GM19023 (cell line): ENCODE data around the gene EEF1AKMT2.

Experiments
- ATAC-seq: cut with Tn5 transposase; IDR thresholded peaks from one replicate; pipeline ENCODE4 v1.9.1; 2021; ENCODE audit warnings: mild to moderate bottlenecking, moderate library complexity; ENCODE audit not compliant: unreplicated experiment

EEF1AKMT2 gene

DNA sequence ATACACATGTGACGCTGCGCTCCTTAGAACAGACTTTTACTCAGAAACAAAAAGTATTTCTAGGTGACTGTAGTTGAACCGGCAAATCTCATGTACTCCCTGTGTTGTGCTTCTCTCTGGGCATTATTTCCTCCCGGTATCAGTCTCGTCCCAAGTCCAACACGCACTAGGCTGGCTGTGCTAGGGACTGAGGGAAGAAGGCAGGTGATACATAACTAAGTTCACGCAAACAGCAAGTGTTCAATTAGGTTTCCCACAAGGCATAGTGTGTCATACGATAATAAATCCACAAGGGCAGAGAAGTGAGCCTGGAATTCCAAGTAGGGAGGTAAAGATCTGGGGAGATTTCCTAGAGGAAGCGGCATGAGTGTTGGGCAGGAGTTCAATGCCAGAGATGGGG, 67.9 kb downstream of the EEF1AKMT2 start:
- ATAC-seq: no peak

GRCh38 chr10:124722798-124723783, 68.6 kb downstream of the EEF1AKMT2 start:
- ATAC-seq: peak; percentile 66

DNA sequence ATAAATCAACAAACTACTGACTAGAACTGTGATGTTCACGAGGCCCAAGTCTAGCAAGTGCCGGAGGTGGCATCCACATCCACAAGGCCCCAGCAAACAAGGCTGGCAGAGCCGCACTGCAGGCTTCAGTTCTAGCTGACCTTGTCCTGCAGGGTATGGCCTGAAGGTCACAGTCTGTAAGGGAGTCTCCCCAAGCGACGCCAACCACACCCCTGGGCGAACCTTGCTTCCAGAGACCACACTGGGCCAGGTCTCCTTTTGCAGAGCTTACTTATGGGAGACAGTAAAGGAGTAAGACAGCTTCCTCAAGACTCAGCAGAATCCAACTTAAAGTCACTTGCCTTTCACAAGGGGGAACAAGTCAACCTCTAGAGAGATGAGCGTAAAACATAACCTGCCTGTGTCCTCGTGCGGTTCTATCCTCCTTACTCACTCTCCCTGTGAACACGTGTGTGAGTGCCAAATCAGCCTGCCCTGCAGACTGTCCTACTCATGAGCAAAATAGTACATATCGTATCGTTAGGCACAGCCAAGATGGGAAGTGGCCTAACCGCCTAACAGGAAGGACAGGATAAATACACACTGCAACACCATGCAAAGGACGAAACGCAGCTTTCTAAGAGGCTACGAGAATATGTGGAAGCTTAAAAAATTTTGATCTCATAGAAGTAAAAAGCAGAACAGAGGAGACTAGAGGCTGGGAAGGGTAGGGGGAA, 70.2 kb downstream of the EEF1AKMT2 start:
- no peak for ATAC-seq

DNA sequence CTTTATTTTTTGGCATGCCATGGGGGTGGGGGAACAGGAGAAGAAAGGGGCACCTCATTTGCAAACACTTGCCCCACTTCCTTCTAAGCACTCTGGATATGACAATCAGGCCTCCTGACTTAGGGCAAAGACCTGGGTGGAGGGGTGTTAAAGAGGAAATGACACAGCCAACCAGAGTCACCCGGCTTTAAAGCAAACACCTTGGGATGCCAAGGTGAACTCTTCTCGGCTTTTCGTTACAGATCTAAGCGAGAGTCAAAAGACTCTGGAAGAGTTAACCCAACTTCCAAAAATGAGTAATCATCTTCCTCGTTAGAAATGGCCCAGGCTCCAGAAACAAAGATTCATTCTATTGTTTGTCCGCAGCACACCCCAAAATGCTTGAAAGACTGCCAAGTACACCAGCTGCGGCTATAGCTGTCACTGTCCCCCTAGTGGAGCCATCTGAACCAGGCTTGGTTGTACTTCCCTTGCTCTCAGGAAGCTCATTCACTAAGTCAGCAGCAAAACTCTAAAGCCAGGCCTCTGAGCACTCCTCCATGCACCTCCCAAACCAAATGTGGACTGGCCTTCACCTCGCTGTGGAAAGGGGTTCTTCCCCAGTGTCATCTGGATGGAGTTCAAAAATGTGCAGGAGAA, 72.4 kb downstream of the EEF1AKMT2 start:
- ATAC-seq: peak; percentile 45

- peak; percentile 47 for ATAC-seq
Measured at GRCh38 chr10:124717911-124718741, 73.6 kb downstream of the EEF1AKMT2 start.

- no peak for ATAC-seq
Measured at GRCh38 chr10:124717041-124717757, 74.5 kb downstream of the EEF1AKMT2 start.

- ATAC-seq: no peak
Measured at GRCh38 chr10:124716369-124716768, 75.3 kb downstream of the EEF1AKMT2 start.

- no peak for ATAC-seq
Measured at GRCh38 chr10:124715439-124715838, 76.2 kb downstream of the EEF1AKMT2 start.

DNA sequence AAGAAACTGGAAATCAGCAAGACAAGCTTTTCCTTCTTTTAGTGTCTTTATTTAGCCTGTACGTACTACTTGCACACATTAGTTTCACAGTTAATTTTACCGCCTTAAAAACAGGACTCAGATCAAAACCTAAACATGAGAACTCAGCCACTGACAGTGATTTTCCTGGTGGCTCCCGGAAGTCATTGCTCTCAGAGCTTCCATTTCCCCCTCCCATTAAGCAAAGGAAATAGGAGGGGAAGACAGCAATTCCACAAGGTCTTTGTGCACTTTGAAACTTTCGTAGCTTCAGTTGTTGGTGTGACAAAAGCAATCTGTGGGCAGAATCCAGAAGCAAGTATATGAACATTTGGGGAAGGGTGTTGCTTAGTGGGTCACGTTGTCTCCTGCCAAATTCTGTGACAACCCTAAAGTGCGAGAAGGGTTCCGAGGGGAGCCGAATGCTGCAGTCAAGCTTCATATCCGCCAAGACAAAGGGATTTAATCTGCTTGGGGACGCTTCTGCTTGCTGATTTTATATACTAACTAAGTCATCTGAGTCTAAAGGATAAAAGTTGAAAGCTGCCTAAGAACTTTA, 77.9 kb downstream of the EEF1AKMT2 start:
- ATAC-seq: no peak

- ATAC-seq: no peak
Measured at GRCh38 chr10:124712704-124713407, 78.8 kb downstream of the EEF1AKMT2 start.

DNA sequence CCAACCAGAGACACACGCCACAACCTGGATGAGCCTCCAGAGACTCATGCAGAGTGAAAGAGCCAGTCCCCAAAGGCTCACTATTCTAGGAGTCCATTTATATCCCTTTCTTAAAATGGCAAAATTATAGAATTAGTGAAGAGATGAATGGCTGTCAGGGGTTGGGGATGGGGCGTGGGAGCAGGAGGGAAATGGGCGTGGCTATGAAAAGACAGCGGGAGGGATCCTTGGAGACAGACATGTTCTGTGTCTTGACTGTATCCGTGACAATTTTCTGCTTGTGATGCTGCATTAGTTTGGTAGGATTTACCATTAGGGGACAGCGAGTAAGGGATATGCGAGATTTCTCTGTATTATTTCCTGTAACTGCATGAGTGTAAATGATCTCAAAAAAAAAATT, 80.5 kb downstream of the EEF1AKMT2 start:
- no peak for ATAC-seq

DNA sequence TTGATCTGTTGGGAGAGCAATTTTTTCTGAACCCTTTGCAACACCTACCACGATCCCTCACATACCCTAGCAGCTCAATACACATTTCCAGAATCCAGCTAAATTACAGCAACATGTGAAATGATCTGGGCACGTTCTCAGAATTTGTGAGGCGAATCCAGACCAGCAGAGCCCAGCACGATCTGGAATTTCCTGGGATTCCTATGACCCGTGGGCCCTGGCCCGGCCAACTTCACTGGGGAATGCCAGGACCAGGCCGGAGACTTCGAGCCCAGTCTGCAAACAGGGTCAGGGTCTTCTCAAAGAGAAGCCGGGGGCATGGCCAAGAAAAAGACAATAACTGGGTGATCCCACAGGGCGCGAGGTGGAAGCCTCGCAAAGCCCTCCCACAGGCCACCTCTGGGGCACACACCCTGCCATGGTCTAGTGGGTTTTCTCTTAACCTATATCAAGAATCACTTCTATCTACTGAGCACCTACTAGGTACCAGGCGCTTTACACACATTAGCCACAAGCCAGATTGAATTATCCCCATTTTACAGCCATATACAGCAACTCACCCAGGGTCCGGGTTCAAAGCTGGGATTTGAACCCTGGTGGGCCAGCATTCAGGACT, 81.3 kb downstream of the EEF1AKMT2 start:
- no peak for ATAC-seq

GRCh38 chr10:124709861-124710260, 81.8 kb downstream of the EEF1AKMT2 start:
- ATAC-seq: no peak

DNA sequence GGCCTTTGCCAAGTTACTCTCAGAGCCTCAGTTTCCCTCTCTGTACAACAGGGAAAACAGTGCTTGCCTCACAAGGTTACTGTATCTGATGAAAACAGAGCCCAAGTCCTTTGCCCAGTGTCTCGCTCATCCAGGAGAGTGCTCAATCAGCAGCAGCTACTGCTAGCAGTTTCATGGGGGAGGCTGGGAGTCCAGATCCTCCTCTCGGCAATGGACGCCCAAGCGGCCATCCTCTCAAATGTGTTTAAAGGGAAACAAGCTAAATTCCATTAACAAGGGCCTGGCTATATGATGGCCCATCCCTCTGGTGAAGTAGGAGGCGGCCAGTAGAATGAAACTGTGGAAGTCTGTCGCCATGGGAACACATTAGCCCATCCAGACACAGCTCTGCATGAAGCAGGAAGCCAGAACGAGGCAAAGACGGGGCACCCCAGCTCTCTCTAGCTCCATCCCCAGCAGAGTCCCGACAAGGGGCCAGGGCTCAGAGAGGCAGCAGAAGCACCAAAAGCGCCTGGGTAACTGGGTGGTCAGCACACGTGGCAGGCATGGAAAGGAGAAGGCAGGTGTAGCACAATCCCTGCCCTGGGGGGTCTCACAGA, 82.7 kb downstream of the EEF1AKMT2 start:
- no peak for ATAC-seq

GRCh38 chr10:124708246-124708779, 83.4 kb downstream of the EEF1AKMT2 start:
- ATAC-seq: no peak
